Neuronal stem cell (in vitro differentiated cells): ENCODE results near the gene SRSF1.

Source experiments
- DNase-seq: peaks from one replicate; pipeline ENCODE4 v3.0.0-alpha.2; 2013; ENCODE audit warnings: low spot score
- H2AFZ ChIP-seq: one replicate; pipeline ENCODE4 v1.6.1; 2013; ENCODE audit warnings: mild to moderate bottlenecking, low read length, inconsistent platforms
- H2AK5ac ChIP-seq: 2 replicates; pipeline ENCODE4 v1.6.1; 2013; ENCODE audit warnings: low read depth, mild to moderate bottlenecking, inconsistent platforms, low read length, moderate library complexity, mixed read lengths
- H2BK120ac ChIP-seq: 2 replicates; pipeline ENCODE4 v1.6.1; 2013; ENCODE audit warnings: low read depth, mild to moderate bottlenecking, inconsistent platforms, low read length, moderate library complexity, mixed read lengths
- H2BK12ac ChIP-seq: one replicate; pipeline ENCODE4 v1.6.1; 2013; ENCODE audit warnings: low read length, inconsistent platforms
- H2BK15ac ChIP-seq: 2 replicates; pipeline ENCODE4 v1.6.1; 2013; ENCODE audit warnings: mild to moderate bottlenecking, low read length, inconsistent platforms, mixed read lengths
- H2BK5ac ChIP-seq: one replicate; pipeline ENCODE4 v1.6.1; 2013; ENCODE audit warnings: inconsistent platforms, mild to moderate bottlenecking, low read length, moderate library complexity
- H3K14ac ChIP-seq: one replicate; pipeline ENCODE4 v1.6.1; 2013; ENCODE audit warnings: low read length, inconsistent platforms
- H3K18ac ChIP-seq: 2 replicates; pipeline ENCODE4 v1.6.1; 2013; ENCODE audit warnings: low read length, inconsistent platforms
- H3K23ac ChIP-seq: 2 replicates; pipeline ENCODE4 v1.6.1; 2013; ENCODE audit warnings: low read depth, mild to moderate bottlenecking, mixed read lengths, low read length, inconsistent platforms; ENCODE audit not compliant: poor library complexity
- H3K27ac ChIP-seq: replicated peaks from 3 replicates; pipeline ENCODE4 v1.5.1; 2013; ENCODE audit warnings: low read length, inconsistent platforms
- H3K27me3 ChIP-seq, 3 experiments: 2 replicates each; pipeline ENCODE4 v1.6.1; 2013; ENCODE audit warnings: low read length in 3 of 3, mild to moderate bottlenecking in 2 of 3, inconsistent platforms in 1 of 3, low read depth in 1 of 3, mixed read lengths in 1 of 3, moderate library complexity in 1 of 3; ENCODE audit not compliant: control insufficient read depth in 3 of 3, insufficient read depth in 3 of 3
- H3K36me3 ChIP-seq, 2 donors: replicated peaks in 1 of 2; 2 replicates each; pipeline ENCODE4 v1.6.1; 2013; ENCODE audit warnings: low read length in 2 of 2; ENCODE audit not compliant: control insufficient read depth in 2 of 2, insufficient read depth in 2 of 2
- H3K4ac ChIP-seq: 2 replicates; pipeline ENCODE4 v1.6.1; 2013; ENCODE audit warnings: inconsistent platforms, mild to moderate bottlenecking, low read length, moderate library complexity
- H3K4me1 ChIP-seq, 2 donors: 1 replicate in 1 of 2; 2 replicates in 1 of 2; pipeline ENCODE4 v1.6.1; 2013; ENCODE audit warnings: low read length in 2 of 2, low read depth in 1 of 2; ENCODE audit not compliant: control insufficient read depth in 2 of 2, insufficient read depth in 1 of 2
- H3K4me2 ChIP-seq: one replicate; pipeline ENCODE4 v1.6.1; 2013; ENCODE audit warnings: mild to moderate bottlenecking, low read length, inconsistent platforms; ENCODE audit not compliant: insufficient read depth, poor library complexity, severe bottlenecking
- H3K4me3 ChIP-seq, 2 donors: 2 replicates each; pipeline ENCODE4 v1.5.1; 2013; ENCODE audit warnings: low read length in 2 of 2, mild to moderate bottlenecking in 2 of 2, inconsistent platforms in 1 of 2, moderate library complexity in 1 of 2
- H3K79me1 ChIP-seq: one replicate; pipeline ENCODE4 v1.6.1; 2013; ENCODE audit warnings: low read depth, mild to moderate bottlenecking, inconsistent platforms, low read length, moderate library complexity
- H3K9ac ChIP-seq: one replicate; pipeline ENCODE4 v1.6.1; 2013; ENCODE audit warnings: mild to moderate bottlenecking, low read depth, low read length, inconsistent platforms; ENCODE audit not compliant: poor library complexity
- H3K9me3 ChIP-seq, 2 donors: replicated peaks in 1 of 2; 2 replicates each; pipeline versions ENCODE3 to v1.6.1; 2013; ENCODE audit warnings: low read length in 2 of 2, mild to moderate bottlenecking in 2 of 2, inconsistent platforms in 1 of 2, low read depth in 1 of 2, mixed read lengths in 1 of 2, moderate library complexity in 1 of 2; ENCODE audit not compliant: control insufficient read depth in 2 of 2, insufficient read depth in 1 of 2
- H4K8ac ChIP-seq: one replicate; pipeline ENCODE4 v1.6.1; 2013; ENCODE audit warnings: low read depth, mild to moderate bottlenecking, inconsistent platforms, low read length, moderate library complexity
- H4K91ac ChIP-seq: one replicate; pipeline ENCODE4 v1.6.1; 2013; ENCODE audit warnings: low read length, low read depth, mild to moderate bottlenecking, inconsistent platforms; ENCODE audit not compliant: poor library complexity
- WGBS, 2 donors: extraction: QIAGEN DNeasy Blood & Tissue Kit; methylation state at CpG; one replicate each; pipeline ENCODE4 v1.1.7; 2013; ENCODE audit warnings: missing lambda C conversion rate in 2 of 2, mixed read lengths in 1 of 2; ENCODE audit not compliant: insufficient read length in 2 of 2, insufficient replicate concordance in 1 of 2; ENCODE audit errors: extremely low coverage in 2 of 2; 5-methylcytosine and 5-hydroxymethylcytosine counted together

SRSF1 gene

GRCh38 chr17:58032691-58033415 is 25.8 kb upstream of the SRSF1 start:
- Histone ChIP-seq H3K27ac (peak overlapping the region; percentile 21), H3K4ac (no peak overlapping the region), H3K14ac (no peak overlapping the region), H3K18ac (no peak overlapping the region), H3K79me1 (no peaks in the 10 kb centered on the region), H3K36me3 (no peaks in the 10 kb centered on the region), H3K4me3 (no peak overlapping the region), H2AK5ac (no peak overlapping the region), H2AFZ (peak overlapping the region; percentile 15), H2BK5ac (no peak overlapping the region), H4K91ac (no peak overlapping the region), H3K9me3 (peaks cover 2 to 3% of the 10 kb centered on the region in 2 donors), H3K4me1 (peaks cover 5% of the 10 kb centered on the region in 2 donors), H2BK15ac (no peak overlapping the region), H3K9ac (no peak overlapping the region), H3K27me3 (peaks cover 0 to under 1% (median 0%) of the 10 kb centered on the region in 3 experiments), H3K23ac (no peak overlapping the region), H2BK120ac (no peak overlapping the region), H3K4me2 (peak overlapping the region; percentile 18), H4K8ac (no peak overlapping the region), H2BK12ac (no peak overlapping the region)
- no peak for DNase-seq
- no CpG with 5 or more reads among the region's 6 CpGs for WGBS, 2 donors

- no peak overlapping the region for H2AFZ ChIP-seq
- no peak overlapping the region for H2BK12ac ChIP-seq
- no peak overlapping the region for H4K8ac ChIP-seq
- no peaks in the 10 kb centered on the region for H3K79me1 ChIP-seq
- H3K27ac ChIP-seq = no peak overlapping the region
- no peak overlapping the region for H3K23ac ChIP-seq
- H2AK5ac ChIP-seq = no peak overlapping the region
- no peak overlapping the region for H2BK15ac ChIP-seq
- H3K9me3 ChIP-seq = peaks cover 2 to 3% of the 10 kb centered on the region in 2 donors
- H3K4me2 ChIP-seq = no peak overlapping the region
- no peak overlapping the region for H2BK5ac ChIP-seq
- no peak overlapping the region for H3K18ac ChIP-seq
- H3K14ac ChIP-seq = no peak overlapping the region
- H3K36me3 ChIP-seq = no peaks in the 10 kb centered on the region
- H3K4ac ChIP-seq = no peak overlapping the region
- H3K4me3 ChIP-seq = no peak overlapping the region
- DNase-seq = no peak
- no peak overlapping the region for H3K9ac ChIP-seq
- peaks cover 4 to 5% of the 10 kb centered on the region in 2 donors for H3K4me1 ChIP-seq
- H2BK120ac ChIP-seq = no peak overlapping the region
- H4K91ac ChIP-seq = no peak overlapping the region
- H3K27me3 ChIP-seq = peaks cover 0 to 2% (median 0%) of the 10 kb centered on the region in 3 experiments
Observed at GRCh38 chr17:58028578-58028977, 21.5 kb upstream of the SRSF1 start.

- Histone ChIP-seq H2BK15ac (no peak overlapping the region), H3K36me3 (no peaks in the 10 kb centered on the region), H2BK12ac (no peak overlapping the region), H2BK5ac (no peak overlapping the region), H4K8ac (no peak overlapping the region), H2BK120ac (no peak overlapping the region), H2AK5ac (no peak overlapping the region), H3K27ac (no peak overlapping the region), H4K91ac (no peak overlapping the region), H3K27me3 (no peaks in the 10 kb centered on the region), H3K23ac (no peak overlapping the region), H3K4me3 (no peak overlapping the region), H3K9me3 (no peaks in the 10 kb centered on the region), H3K18ac (no peak overlapping the region), H3K4me2 (no peak overlapping the region), H3K9ac (no peak overlapping the region), H3K14ac (no peak overlapping the region), H3K4ac (no peak overlapping the region), H3K4me1 (no peaks in the 10 kb centered on the region), H3K79me1 (no peaks in the 10 kb centered on the region), H2AFZ (no peak overlapping the region)
- no peak for DNase-seq
- no CpG with 5 or more reads among the region's 9 CpGs for WGBS, 2 donors
Observed at GRCh38 chr17:58020401-58020800, 13.4 kb upstream of the SRSF1 start.

- no peak overlapping the region for H2BK5ac ChIP-seq
- H2BK15ac ChIP-seq = no peak overlapping the region
- no peak overlapping the region for H4K8ac ChIP-seq
- H3K9me3 ChIP-seq = no peaks in the 10 kb centered on the region
- H3K18ac ChIP-seq = no peak overlapping the region
- no peak overlapping the region for H3K14ac ChIP-seq
- H3K4me1 ChIP-seq = no peaks in the 10 kb centered on the region
- no peak overlapping the region for H2AFZ ChIP-seq
- no peak overlapping the region for H3K4ac ChIP-seq
- no peak overlapping the region for H3K23ac ChIP-seq
- H3K36me3 ChIP-seq = no peaks in the 10 kb centered on the region
- no peak overlapping the region for H2AK5ac ChIP-seq
- no peak for DNase-seq
- H3K79me1 ChIP-seq = no peaks in the 10 kb centered on the region
- H3K27ac ChIP-seq = no peak overlapping the region
- H4K91ac ChIP-seq = no peak overlapping the region
- H2BK120ac ChIP-seq = no peak overlapping the region
- no peak overlapping the region for H3K4me2 ChIP-seq
- no peak overlapping the region for H3K4me3 ChIP-seq
- H3K27me3 ChIP-seq = no peaks in the 10 kb centered on the region
- no peak overlapping the region for H3K9ac ChIP-seq
- H2BK12ac ChIP-seq = no peak overlapping the region
Observed at GRCh38 chr17:58019521-58019920, 12.5 kb upstream of the SRSF1 start.
